Peyer's patch (tissue), 4 donors: ENCODE data around the gene LIX1.

Experiments used
- POLR2A ChIP-seq, 2 donors: fragments of 450-650 bp; IDR thresholded peaks; one replicate each; pipeline ENCODE4 v1.5.1; 2017; ENCODE audit warnings: antibody characterized with exemption in 2 of 2, mild to moderate bottlenecking in 2 of 2, moderate library complexity in 2 of 2
- TF ChIP-seq, protein P1 (sequence below), 6 experiments: fragments of 450-650 bp in 4 of 6; fragments of 200-600 bp in 2 of 6; sonication (generic) in 1 of 6; IDR thresholded peaks; one replicate each; pipeline ENCODE4 v1.5.1; 2017 to 2019; ENCODE audit warnings: antibody characterized with exemption in 6 of 6, mild to moderate bottlenecking in 3 of 6, moderate library complexity in 1 of 6

DNA sequence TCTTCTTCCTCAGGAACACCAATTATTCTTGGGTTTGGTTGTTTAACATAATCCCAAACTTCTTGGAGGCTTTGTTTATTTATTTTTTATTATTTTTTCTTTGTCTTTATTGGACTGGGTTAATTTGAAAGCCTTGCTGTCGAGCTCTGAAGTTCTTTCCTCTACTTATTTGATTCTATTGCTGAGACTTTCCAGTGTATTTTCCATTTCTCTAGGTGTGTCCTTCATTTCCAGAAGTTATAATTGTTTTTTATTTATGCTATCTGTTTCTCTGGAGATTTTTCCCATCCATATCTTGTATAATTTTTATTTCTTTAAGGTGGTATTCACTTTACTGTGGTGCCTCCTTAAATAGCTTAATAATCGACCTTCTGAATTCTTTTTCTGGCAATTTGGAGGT is 49.5 kb upstream of the LIX1 start:
- TF ChIP-seq, protein P1, sequence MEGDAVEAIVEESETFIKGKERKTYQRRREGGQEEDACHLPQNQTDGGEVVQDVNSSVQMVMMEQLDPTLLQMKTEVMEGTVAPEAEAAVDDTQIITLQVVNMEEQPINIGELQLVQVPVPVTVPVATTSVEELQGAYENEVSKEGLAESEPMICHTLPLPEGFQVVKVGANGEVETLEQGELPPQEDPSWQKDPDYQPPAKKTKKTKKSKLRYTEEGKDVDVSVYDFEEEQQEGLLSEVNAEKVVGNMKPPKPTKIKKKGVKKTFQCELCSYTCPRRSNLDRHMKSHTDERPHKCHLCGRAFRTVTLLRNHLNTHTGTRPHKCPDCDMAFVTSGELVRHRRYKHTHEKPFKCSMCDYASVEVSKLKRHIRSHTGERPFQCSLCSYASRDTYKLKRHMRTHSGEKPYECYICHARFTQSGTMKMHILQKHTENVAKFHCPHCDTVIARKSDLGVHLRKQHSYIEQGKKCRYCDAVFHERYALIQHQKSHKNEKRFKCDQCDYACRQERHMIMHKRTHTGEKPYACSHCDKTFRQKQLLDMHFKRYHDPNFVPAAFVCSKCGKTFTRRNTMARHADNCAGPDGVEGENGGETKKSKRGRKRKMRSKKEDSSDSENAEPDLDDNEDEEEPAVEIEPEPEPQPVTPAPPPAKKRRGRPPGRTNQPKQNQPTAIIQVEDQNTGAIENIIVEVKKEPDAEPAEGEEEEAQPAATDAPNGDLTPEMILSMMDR (IDR thresholded peaks at IDR 0.05) = no peak
- no peak for TF ChIP-seq POLR2A (IDR thresholded peaks at IDR 0.05)
